Measurements from ENCODE around the gene H1-8. TPM values are rescaled to one million over a fixed set of nuclear protein-coding genes. Genes with fewer than 3 reads are reported as not detected.

The H1-8 gene
- total and polyA plus RNA-seq, 2 donors, result 0.09 to 0.78 TPM

DNA sequence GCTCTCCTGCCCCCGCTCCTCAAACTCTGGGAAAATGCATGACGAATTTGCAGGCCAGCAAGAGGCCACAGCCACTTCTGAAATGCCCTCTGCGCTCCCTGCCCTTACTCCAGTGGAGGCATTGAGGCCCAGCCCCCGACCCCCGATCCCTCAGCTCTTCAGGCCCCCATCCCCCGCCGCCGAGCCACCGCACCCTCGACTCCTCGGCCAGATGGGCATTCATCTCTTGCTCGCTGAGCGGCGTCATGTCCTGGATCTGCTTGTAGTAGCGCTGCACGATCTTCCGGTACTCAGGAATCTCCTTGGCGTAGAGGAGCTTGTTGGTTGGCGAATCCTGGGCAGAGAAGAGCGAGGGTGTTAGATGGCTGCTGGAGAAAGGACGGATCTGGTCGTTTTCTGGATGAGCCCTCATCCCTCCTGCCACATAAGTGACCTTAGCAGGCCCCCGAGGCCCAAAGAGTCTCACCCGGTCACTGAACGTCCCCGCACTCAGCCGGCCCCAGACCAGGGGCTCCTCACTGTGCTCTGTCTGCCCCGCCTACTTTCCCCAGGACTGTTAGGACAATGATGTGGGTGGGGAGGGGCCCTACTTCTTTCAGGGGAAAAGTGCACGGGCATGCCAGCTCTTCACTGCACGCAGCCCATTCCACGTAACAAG, 14.0 kb downstream of the H1-8 start:
- DNase-seq (ENCODE audit: low read depth in 6 of 9, low spot score in 9 of 9), result no peak
- Histone ChIP-seq H3K4me1 (ENCODE audit: control insufficient read depth in 2 of 2, insufficient read depth in 2 of 2, low read length in 2 of 2) (peaks cover 22 to 77% of the 10 kb centered on the region in 2 donors), H3K36me3 (ENCODE audit: control insufficient read depth in 2 of 2, insufficient read depth in 2 of 2, low read length in 1 of 2) (peaks cover 49 to 63% of the 10 kb centered on the region in 2 donors), H3K27me3 (ENCODE audit: control insufficient read depth in 2 of 2, insufficient read depth in 1 of 2, low read length in 1 of 2) (no peaks in the 10 kb centered on the region), H3K27ac (ENCODE audit: low read depth in 1 of 2, low read length in 1 of 2) (no peak overlapping the region), H3K9me3 (ENCODE audit: control insufficient read depth in 2 of 2, insufficient read depth in 1 of 2, low read length in 1 of 2) (no peaks in the 10 kb centered on the region), H3K4me3 (ENCODE audit: low read length in 2 of 2) (no peak overlapping the region)
- WGBS, result 97% methylated on average over 31 of the region's 31 CpGs

DNA sequence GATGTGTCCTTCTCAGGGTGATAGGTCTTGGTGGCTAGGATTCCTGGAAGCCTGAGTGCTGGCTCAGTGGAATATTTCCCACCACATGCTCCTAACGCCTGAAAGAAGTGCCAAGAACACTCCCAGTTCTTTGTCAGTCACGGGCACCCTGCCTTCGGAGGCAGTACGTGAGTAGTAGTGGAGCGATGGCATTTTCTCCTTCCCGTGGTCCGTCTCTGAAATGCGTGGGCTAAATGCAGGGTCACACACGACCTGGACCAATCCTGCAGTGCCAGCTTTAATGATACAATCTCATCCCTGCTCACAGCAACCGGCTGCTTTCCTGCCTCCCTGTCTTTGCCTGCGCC, 14.5 kb downstream of the H1-8 start:
- Histone ChIP-seq H3K9me3 (ENCODE audit: control insufficient read depth in 2 of 2, insufficient read depth in 1 of 2, low read length in 1 of 2) (no peaks in the 10 kb centered on the region), H3K4me1 (ENCODE audit: control insufficient read depth in 2 of 2, insufficient read depth in 2 of 2, low read length in 2 of 2) (peaks cover 17 to 72% of the 10 kb centered on the region in 2 donors), H3K4me3 (ENCODE audit: low read length in 2 of 2) (no peak overlapping the region), H3K36me3 (ENCODE audit: control insufficient read depth in 2 of 2, insufficient read depth in 2 of 2, low read length in 1 of 2) (peaks cover 54 to 68% of the 10 kb centered on the region in 2 donors), H3K27me3 (ENCODE audit: control insufficient read depth in 2 of 2, insufficient read depth in 1 of 2, low read length in 1 of 2) (no peaks in the 10 kb centered on the region), H3K27ac (ENCODE audit: low read depth in 1 of 2, low read length in 1 of 2) (no peak overlapping the region)
- WGBS, result 93% methylated on average over 11 of the region's 11 CpGs
- no peak for DNase-seq (ENCODE audit: low read depth in 6 of 9, low spot score in 9 of 9)

DNA sequence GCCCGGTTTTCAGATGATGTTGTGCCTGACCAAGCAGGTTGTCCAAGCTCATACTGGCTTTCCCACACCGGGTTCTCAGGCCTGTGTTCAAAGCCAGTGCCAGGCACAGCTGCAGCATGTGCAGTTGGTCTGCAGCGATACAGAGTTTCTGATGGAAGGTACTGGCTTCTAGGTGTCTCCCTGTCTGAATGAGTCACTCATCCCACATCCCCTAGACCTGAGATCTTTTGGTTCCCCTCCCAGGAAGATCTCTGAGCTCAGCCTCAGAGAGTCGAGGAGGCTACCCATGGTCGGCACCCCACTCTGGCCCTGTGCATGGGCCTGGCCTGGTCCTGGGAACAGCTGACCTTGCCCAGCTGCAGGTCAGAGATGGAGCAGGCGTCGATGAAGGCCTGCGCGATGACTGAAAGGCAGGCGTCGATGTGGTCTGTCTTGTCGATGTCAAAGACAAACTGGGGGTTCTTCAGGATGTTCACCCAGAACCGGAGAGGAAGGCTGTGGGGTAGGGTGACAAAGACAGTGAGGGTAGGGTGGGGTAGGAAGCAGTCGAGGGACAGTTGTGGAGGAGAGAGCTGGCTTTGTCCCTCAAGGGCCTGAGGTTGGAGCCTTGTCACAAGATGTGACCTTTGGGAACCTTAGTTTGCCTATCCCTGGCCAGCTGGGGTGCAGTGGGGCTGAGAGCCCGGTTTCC, 15.3 kb downstream of the H1-8 start:
- peaks cover 61 to 75% of the 10 kb centered on the region in 2 donors for H3K36me3 ChIP-seq (ENCODE audit: control insufficient read depth in 2 of 2, insufficient read depth in 2 of 2, low read length in 1 of 2)
- H3K27me3 ChIP-seq (ENCODE audit: control insufficient read depth in 2 of 2, insufficient read depth in 1 of 2, low read length in 1 of 2), result no peaks in the 10 kb centered on the region
- no peaks in the 10 kb centered on the region for H3K9me3 ChIP-seq (ENCODE audit: control insufficient read depth in 2 of 2, insufficient read depth in 1 of 2, low read length in 1 of 2)
- 82% methylated on average over 15 of the region's 15 CpGs for WGBS
- no peak overlapping the region for H3K4me3 ChIP-seq (ENCODE audit: low read length in 2 of 2)
- H3K27ac ChIP-seq (ENCODE audit: low read depth in 1 of 2, low read length in 1 of 2), result peak overlapping the region in 1 of 2 donors; percentile 58
- no peak for DNase-seq (ENCODE audit: low read depth in 6 of 9, low spot score in 9 of 9)
- peaks cover 14 to 65% of the 10 kb centered on the region in 2 donors for H3K4me1 ChIP-seq (ENCODE audit: control insufficient read depth in 2 of 2, insufficient read depth in 2 of 2, low read length in 2 of 2)

DNA sequence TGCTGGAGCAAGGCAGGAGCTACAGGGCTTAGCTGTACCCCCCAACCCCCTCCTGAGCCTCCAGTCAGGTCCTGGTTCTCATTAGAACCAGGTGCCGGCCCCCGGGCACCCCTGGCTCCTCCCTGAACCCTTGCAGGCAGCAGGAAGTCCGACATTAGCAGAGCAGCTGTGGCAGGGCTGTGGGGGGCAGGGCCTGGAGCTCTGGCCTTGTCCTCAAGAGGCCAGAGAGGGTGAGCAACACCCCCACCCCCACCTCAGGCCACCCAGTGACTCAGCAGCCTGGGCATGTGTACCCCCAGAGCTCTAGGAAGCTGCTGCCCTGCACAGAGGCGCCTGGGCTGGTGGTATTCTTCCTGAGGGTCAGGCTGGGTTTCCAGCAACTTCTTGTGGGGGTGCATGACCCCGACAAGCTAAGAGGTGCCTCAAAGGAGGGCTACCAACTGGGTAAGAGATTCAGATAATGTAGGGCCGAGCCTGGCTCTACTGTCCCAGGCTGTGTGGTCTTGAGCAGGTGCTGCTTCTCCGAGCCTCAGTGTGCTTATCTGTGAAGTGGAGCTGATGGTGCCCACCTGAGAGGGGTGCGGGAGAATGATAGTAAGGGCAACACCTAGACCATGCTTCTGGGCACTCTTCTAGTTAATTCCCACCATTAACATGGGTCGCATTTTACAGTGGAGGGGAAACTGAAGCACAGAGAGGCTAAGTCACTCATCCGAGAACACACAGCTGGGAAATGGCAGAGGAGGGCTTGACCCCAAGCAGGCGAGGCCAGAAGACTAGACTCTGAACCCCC, 16.0 kb downstream of the H1-8 start:
- peak in 1 of 9 donors; percentile 45 for DNase-seq (ENCODE audit: low read depth in 6 of 9, low spot score in 9 of 9)
- 66% methylated on average over 11 of the region's 11 CpGs for WGBS
- Histone ChIP-seq H3K4me1 (ENCODE audit: control insufficient read depth in 2 of 2, insufficient read depth in 2 of 2, low read length in 2 of 2) (peaks cover 10 to 58% of the 10 kb centered on the region in 2 donors), H3K9me3 (ENCODE audit: control insufficient read depth in 2 of 2, insufficient read depth in 1 of 2, low read length in 1 of 2) (no peaks in the 10 kb centered on the region), H3K27ac (ENCODE audit: low read depth in 1 of 2, low read length in 1 of 2) (peak overlapping the region in 1 of 2 donors; percentile 58), H3K27me3 (ENCODE audit: control insufficient read depth in 2 of 2, insufficient read depth in 1 of 2, low read length in 1 of 2) (no peaks in the 10 kb centered on the region), H3K4me3 (ENCODE audit: low read length in 2 of 2) (no peak overlapping the region), H3K36me3 (ENCODE audit: control insufficient read depth in 2 of 2, insufficient read depth in 2 of 2, low read length in 1 of 2) (peaks cover 69 to 82% of the 10 kb centered on the region in 2 donors)

DNA sequence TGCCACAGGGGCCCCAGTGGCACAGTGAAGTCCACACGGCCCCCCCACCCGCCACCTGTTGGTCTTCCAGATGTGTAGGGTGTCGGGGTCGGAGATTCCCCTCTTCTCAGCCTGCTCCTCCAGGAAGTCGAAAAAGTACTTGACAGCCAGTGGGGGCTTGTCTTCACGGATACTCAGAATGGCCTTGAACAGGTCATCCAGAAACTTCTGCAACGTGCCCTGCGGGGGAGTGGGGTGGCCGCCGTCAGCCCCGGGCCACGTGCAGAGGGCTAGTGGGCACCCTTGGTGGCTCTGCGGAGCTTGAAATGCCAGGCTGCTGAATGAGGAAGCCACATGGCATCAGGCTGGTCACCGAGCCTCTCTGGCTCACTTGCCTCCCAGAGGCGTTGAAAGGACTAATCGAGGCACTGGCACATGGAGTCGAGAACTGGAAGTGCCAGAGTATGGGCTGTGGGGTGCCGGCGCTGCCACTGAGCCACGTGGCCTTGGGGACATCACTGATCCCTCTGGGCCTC, 16.6 kb downstream of the H1-8 start:
- no peak for DNase-seq (ENCODE audit: low read depth in 6 of 9, low spot score in 9 of 9)
- 95% methylated on average over 20 of the region's 20 CpGs for WGBS
- Histone ChIP-seq H3K4me3 (ENCODE audit: low read length in 2 of 2) (no peak overlapping the region), H3K27ac (ENCODE audit: low read depth in 1 of 2, low read length in 1 of 2) (no peak overlapping the region), H3K36me3 (ENCODE audit: control insufficient read depth in 2 of 2, insufficient read depth in 2 of 2, low read length in 1 of 2) (peaks cover 72 to 88% of the 10 kb centered on the region in 2 donors), H3K4me1 (ENCODE audit: control insufficient read depth in 2 of 2, insufficient read depth in 2 of 2, low read length in 2 of 2) (peaks cover 10 to 53% of the 10 kb centered on the region in 2 donors), H3K9me3 (ENCODE audit: control insufficient read depth in 2 of 2, insufficient read depth in 1 of 2, low read length in 1 of 2) (no peaks in the 10 kb centered on the region), H3K27me3 (ENCODE audit: control insufficient read depth in 2 of 2, insufficient read depth in 1 of 2, low read length in 1 of 2) (no peaks in the 10 kb centered on the region)

DNA sequence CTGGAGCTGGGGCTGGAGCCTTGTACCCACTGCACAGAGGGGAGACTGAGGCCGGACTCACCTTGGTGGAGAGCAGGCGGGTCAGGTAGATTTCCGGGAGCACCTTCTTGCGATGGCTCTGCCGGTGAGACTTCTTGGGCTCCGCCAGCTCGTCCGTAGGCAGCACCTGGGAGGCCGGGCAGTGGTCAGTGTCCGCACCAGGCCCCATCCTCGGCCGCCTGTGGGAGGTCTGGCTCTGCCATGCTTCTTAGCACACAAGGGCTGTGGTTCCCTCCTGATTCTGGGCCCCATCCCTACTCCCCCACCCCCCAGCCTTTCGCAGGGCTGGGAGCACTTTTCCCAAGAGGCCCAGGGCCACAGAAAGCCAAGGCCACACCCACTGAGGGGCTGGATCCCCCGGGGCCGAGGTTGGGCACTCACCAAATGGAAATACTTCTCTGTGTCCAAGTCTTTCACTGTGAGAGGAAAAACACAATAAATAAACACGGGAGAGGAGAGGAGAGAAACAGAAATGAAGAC, 17.4 kb downstream of the H1-8 start:
- 87% methylated on average over 16 of the region's 16 CpGs for WGBS
- Histone ChIP-seq H3K4me3 (ENCODE audit: low read length in 2 of 2) (no peak overlapping the region), H3K9me3 (ENCODE audit: control insufficient read depth in 2 of 2, insufficient read depth in 1 of 2, low read length in 1 of 2) (no peaks in the 10 kb centered on the region), H3K27ac (ENCODE audit: low read depth in 1 of 2, low read length in 1 of 2) (peak overlapping the region in 1 of 2 donors; percentile 26), H3K27me3 (ENCODE audit: control insufficient read depth in 2 of 2, insufficient read depth in 1 of 2, low read length in 1 of 2) (no peaks in the 10 kb centered on the region), H3K36me3 (ENCODE audit: control insufficient read depth in 2 of 2, insufficient read depth in 2 of 2, low read length in 1 of 2) (peaks cover 79 to 95% of the 10 kb centered on the region in 2 donors), H3K4me1 (ENCODE audit: control insufficient read depth in 2 of 2, insufficient read depth in 2 of 2, low read length in 2 of 2) (peaks cover 7 to 46% of the 10 kb centered on the region in 2 donors)
- DNase-seq (ENCODE audit: low read depth in 6 of 9, low spot score in 9 of 9), result no peak

DNA sequence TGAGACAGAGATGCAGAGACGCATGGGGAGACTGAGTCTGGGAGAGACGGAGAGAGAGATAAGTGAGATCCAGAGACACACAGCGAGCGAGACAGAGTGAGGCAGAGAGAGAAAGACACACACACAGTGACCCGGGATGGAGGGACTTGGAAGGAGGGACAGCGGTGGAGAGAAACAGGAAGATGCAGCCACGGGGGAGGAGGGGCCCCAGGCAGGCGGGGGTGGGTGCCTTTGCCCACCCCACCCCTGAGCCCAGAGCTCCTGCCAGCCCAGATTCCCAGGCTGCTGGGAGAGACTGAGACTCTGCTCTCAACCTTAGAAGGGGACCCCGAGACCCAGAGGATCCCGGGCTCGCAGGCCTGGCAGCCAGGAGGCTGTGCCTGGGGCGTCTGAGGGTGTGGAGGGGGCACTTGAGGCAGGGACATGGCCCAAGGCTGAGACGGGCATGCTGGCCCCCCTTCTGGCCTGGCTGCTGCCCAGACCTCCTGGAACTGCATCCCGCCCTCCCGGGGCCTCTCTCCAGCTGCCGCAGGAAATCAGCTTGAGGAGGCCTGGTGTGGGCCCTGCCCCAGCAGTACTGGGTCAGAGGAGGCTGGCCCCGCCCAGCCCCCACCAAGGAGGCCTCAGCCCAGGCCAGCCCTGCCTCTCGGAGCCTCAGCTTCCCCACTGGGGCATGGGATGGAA, 18.1 kb downstream of the H1-8 start:
- Histone ChIP-seq H3K4me3 (ENCODE audit: low read length in 2 of 2) (no peak overlapping the region), H3K27me3 (ENCODE audit: control insufficient read depth in 2 of 2, insufficient read depth in 1 of 2, low read length in 1 of 2) (no peaks in the 10 kb centered on the region), H3K9me3 (ENCODE audit: control insufficient read depth in 2 of 2, insufficient read depth in 1 of 2, low read length in 1 of 2) (no peaks in the 10 kb centered on the region), H3K4me1 (ENCODE audit: control insufficient read depth in 2 of 2, insufficient read depth in 2 of 2, low read length in 2 of 2) (peaks cover 4 to 39% of the 10 kb centered on the region in 2 donors), H3K36me3 (ENCODE audit: control insufficient read depth in 2 of 2, insufficient read depth in 2 of 2, low read length in 1 of 2) (peaks cover 82 to 98% of the 10 kb centered on the region in 2 donors), H3K27ac (ENCODE audit: low read depth in 1 of 2, low read length in 1 of 2) (peak overlapping the region in 1 of 2 donors; percentile 26)
- WGBS, result 83% methylated on average over 18 of the region's 18 CpGs
- no peak for DNase-seq (ENCODE audit: low read depth in 6 of 9, low spot score in 9 of 9)

DNA sequence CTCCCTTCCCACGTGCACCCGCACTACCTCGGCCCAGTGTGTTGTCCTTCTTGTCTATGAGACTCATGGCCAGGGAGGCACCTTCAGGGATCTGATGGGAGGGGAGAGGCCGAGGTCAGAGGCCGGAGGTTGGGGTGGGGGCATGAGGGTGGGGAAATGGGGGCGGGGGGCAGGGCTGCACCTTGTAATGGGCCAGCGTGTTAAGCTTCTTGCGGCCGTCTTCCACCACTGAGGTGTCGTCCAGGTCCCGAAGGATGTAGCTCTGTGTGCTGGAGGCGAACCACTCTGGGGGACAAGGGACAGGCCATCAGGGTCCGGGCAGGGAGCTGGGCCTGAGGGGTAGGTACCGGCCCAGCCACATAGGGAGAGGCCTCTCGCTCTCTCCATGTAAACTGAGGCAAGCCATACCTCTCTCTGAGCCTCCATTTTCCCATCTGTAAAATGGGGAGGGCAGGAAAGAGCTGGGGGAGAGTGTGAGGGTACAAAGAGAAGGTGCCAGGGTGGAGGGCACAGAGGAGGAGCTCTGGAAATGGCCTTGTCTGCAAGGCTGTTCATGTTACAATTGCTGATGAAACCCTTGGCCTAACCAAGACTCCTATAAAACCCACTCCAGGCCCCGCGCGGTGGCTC, 18.8 kb downstream of the H1-8 start:
- no peaks in the 10 kb centered on the region for H3K27me3 ChIP-seq (ENCODE audit: control insufficient read depth in 2 of 2, insufficient read depth in 1 of 2, low read length in 1 of 2)
- H3K4me1 ChIP-seq (ENCODE audit: control insufficient read depth in 2 of 2, insufficient read depth in 2 of 2, low read length in 2 of 2), result peaks cover 4 to 35% of the 10 kb centered on the region in 2 donors
- H3K9me3 ChIP-seq (ENCODE audit: control insufficient read depth in 2 of 2, insufficient read depth in 1 of 2, low read length in 1 of 2), result no peaks in the 10 kb centered on the region
- no peak overlapping the region for H3K27ac ChIP-seq (ENCODE audit: low read depth in 1 of 2, low read length in 1 of 2)
- peaks cover 81 to 98% of the 10 kb centered on the region in 2 donors for H3K36me3 ChIP-seq (ENCODE audit: control insufficient read depth in 2 of 2, insufficient read depth in 2 of 2, low read length in 1 of 2)
- WGBS, result 98% methylated on average over 18 of the region's 18 CpGs
- H3K4me3 ChIP-seq (ENCODE audit: low read length in 2 of 2), result no peak overlapping the region
- no peak for DNase-seq (ENCODE audit: low read depth in 6 of 9, low spot score in 9 of 9)
